H1 (cell line): ENCODE measurements around the gene PDE9A. TPM values are rescaled to one million over a fixed set of nuclear protein-coding genes. Genes with fewer than 3 reads are reported as not detected.

Experiments
- ASH2L ChIP-seq: fragments of 200-600, 300-600 bp; sonication (generic); IDR thresholded peaks from one replicate; pipeline ENCODE4 v1.7.1; 2017; ENCODE audit warnings: low read length
- BCL11A ChIP-seq, 2 experiments: IDR thresholded peaks; one replicate each; pipeline ENCODE4 v1.6.1; 2011; ENCODE audit warnings: low read depth in 2 of 2, low read length in 2 of 2, mild to moderate bottlenecking in 2 of 2
- E2F6 ChIP-seq: IDR thresholded peaks from 2 replicates; pipeline ENCODE4 v1.6.1; 2012; ENCODE audit warnings: inconsistent platforms
- EP300 ChIP-seq, 2 experiments: IDR thresholded peaks; 1 replicate in 1 of 2; 2 replicates in 1 of 2; pipeline ENCODE4 v1.6.1; 2011 to 2012; ENCODE audit warnings: low read depth in 2 of 2, low read length in 2 of 2, mild to moderate bottlenecking in 2 of 2, borderline replicate concordance in 1 of 2, inconsistent platforms in 1 of 2, moderate library complexity in 1 of 2
- GTF2F1 ChIP-seq: IDR thresholded peaks from 2 replicates; pipeline ENCODE4 v1.6.1; 2012; ENCODE audit warnings: low read depth, low read length, improper control_type of control experiment, borderline replicate concordance
- HDAC6 ChIP-seq: IDR thresholded peaks from one replicate; pipeline ENCODE4 v1.7.1; 2012; ENCODE audit warnings: low read depth, mild to moderate bottlenecking, inconsistent platforms, low read length, moderate library complexity
- RBBP5 ChIP-seq: IDR thresholded peaks from 2 replicates; pipeline ENCODE4 v1.7.1; 2012; ENCODE audit warnings: low read depth, mild to moderate bottlenecking, inconsistent platforms, low read length, moderate library complexity, borderline replicate concordance
- SIRT6 ChIP-seq: IDR thresholded peaks from one replicate; pipeline ENCODE4 v1.7.1; 2012; ENCODE audit warnings: low read length, inconsistent platforms
- SP2 ChIP-seq: IDR thresholded peaks from 2 replicates; pipeline ENCODE4 v1.6.1; 2012; ENCODE audit warnings: mild to moderate bottlenecking, low read length, inconsistent platforms
- polyA plus RNA-seq, 7 experiments: library from polyadenylated mRNA; depleted of rRNA in 3 of 7; stranded (reverse) in 5 of 7; unstranded in 2 of 7; fragments of >200 nt in 5 of 7; fragments of 200-250 nt in 2 of 7; gene quantifications; 1 replicate in 5 of 7; 2 replicates in 1 of 7; 4 replicates in 1 of 7; pipeline versions ENCODE4 v1.2.1 to v1.2.3, GENCODE V29; 2011 to 2013; ENCODE audit warnings: missing spikeins in 2 of 7, mixed read lengths in 2 of 7
- total RNA-seq: library from RNA; stranded (reverse); fragmentation: NEBNext Ultra II Directional; extraction: Animal tissue kit (Norgen Biotek cat#: 25700); gene quantifications from 2 replicates; pipeline ENCODE4 v1.2.1, GENCODE V29; 2021
- TF ChIP-seq, protein P1 (sequence below): fragments of 300-600 bp; sonication (generic); IDR thresholded peaks from 2 replicates; pipeline ENCODE4 v1.7.1; 2012; ENCODE audit warnings: low read length, moderate library complexity, mild to moderate bottlenecking, inconsistent platforms; ENCODE audit not compliant: insufficient replicate concordance

The PDE9A gene
- total and polyA plus RNA-seq, 2 of the 8 experiments (the other 6 are each of a cell fraction or from before 2014, with no cell fraction given): 39.2 to 45.9 TPM

GRCh38 chr21:42652527-42653230 lies 742 bp upstream of the PDE9A start (continued):
- TF ChIP-seq RBBP5: peak; percentile 36; the same call in 1 of the 2 replicates
- no peak for TF ChIP-seq EP300 (IDR thresholded peaks at IDR 0.05; ENCODE audit: borderline replicate concordance in 1 of 2, low read depth in 2 of 2, low read length in 2 of 2)
- TF ChIP-seq, protein P1, sequence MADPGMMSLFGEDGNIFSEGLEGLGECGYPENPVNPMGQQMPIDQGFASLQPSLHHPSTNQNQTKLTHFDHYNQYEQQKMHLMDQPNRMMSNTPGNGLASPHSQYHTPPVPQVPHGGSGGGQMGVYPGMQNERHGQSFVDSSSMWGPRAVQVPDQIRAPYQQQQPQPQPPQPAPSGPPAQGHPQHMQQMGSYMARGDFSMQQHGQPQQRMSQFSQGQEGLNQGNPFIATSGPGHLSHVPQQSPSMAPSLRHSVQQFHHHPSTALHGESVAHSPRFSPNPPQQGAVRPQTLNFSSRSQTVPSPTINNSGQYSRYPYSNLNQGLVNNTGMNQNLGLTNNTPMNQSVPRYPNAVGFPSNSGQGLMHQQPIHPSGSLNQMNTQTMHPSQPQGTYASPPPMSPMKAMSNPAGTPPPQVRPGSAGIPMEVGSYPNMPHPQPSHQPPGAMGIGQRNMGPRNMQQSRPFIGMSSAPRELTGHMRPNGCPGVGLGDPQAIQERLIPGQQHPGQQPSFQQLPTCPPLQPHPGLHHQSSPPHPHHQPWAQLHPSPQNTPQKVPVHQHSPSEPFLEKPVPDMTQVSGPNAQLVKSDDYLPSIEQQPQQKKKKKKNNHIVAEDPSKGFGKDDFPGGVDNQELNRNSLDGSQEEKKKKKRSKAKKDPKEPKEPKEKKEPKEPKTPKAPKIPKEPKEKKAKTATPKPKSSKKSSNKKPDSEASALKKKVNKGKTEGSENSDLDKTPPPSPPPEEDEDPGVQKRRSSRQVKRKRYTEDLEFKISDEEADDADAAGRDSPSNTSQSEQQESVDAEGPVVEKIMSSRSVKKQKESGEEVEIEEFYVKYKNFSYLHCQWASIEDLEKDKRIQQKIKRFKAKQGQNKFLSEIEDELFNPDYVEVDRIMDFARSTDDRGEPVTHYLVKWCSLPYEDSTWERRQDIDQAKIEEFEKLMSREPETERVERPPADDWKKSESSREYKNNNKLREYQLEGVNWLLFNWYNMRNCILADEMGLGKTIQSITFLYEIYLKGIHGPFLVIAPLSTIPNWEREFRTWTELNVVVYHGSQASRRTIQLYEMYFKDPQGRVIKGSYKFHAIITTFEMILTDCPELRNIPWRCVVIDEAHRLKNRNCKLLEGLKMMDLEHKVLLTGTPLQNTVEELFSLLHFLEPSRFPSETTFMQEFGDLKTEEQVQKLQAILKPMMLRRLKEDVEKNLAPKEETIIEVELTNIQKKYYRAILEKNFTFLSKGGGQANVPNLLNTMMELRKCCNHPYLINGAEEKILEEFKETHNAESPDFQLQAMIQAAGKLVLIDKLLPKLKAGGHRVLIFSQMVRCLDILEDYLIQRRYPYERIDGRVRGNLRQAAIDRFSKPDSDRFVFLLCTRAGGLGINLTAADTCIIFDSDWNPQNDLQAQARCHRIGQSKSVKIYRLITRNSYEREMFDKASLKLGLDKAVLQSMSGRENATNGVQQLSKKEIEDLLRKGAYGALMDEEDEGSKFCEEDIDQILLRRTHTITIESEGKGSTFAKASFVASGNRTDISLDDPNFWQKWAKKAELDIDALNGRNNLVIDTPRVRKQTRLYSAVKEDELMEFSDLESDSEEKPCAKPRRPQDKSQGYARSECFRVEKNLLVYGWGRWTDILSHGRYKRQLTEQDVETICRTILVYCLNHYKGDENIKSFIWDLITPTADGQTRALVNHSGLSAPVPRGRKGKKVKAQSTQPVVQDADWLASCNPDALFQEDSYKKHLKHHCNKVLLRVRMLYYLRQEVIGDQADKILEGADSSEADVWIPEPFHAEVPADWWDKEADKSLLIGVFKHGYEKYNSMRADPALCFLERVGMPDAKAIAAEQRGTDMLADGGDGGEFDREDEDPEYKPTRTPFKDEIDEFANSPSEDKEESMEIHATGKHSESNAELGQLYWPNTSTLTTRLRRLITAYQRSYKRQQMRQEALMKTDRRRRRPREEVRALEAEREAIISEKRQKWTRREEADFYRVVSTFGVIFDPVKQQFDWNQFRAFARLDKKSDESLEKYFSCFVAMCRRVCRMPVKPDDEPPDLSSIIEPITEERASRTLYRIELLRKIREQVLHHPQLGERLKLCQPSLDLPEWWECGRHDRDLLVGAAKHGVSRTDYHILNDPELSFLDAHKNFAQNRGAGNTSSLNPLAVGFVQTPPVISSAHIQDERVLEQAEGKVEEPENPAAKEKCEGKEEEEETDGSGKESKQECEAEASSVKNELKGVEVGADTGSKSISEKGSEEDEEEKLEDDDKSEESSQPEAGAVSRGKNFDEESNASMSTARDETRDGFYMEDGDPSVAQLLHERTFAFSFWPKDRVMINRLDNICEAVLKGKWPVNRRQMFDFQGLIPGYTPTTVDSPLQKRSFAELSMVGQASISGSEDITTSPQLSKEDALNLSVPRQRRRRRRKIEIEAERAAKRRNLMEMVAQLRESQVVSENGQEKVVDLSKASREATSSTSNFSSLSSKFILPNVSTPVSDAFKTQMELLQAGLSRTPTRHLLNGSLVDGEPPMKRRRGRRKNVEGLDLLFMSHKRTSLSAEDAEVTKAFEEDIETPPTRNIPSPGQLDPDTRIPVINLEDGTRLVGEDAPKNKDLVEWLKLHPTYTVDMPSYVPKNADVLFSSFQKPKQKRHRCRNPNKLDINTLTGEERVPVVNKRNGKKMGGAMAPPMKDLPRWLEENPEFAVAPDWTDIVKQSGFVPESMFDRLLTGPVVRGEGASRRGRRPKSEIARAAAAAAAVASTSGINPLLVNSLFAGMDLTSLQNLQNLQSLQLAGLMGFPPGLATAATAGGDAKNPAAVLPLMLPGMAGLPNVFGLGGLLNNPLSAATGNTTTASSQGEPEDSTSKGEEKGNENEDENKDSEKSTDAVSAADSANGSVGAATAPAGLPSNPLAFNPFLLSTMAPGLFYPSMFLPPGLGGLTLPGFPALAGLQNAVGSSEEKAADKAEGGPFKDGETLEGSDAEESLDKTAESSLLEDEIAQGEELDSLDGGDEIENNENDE: no peak
- no peak for TF ChIP-seq SP2
- TF ChIP-seq SIRT6: no peak
- peak; percentile 14 for TF ChIP-seq ASH2L
- TF ChIP-seq E2F6: peak; percentile 73; the same call in 1 of the 2 replicates
- TF ChIP-seq HDAC6: no peak
- TF ChIP-seq GTF2F1: no peak
- no peak for TF ChIP-seq BCL11A (IDR thresholded peaks at IDR 0.05; ENCODE audit: low read depth in 2 of 2, low read length in 2 of 2)
